GM12874 (cell line): ENCODE measurements around the gene DMRTC2.

ENCODE experiments used
- TF ChIP-seq, protein P1 (sequence below): IDR thresholded peaks from 2 replicates; pipeline ENCODE4 v1.5.1; 2011; ENCODE audit warnings: low read depth, mild to moderate bottlenecking, control low read depth, low read length, moderate library complexity; ENCODE audit not compliant: insufficient read depth

Gene DMRTC2

DNA sequence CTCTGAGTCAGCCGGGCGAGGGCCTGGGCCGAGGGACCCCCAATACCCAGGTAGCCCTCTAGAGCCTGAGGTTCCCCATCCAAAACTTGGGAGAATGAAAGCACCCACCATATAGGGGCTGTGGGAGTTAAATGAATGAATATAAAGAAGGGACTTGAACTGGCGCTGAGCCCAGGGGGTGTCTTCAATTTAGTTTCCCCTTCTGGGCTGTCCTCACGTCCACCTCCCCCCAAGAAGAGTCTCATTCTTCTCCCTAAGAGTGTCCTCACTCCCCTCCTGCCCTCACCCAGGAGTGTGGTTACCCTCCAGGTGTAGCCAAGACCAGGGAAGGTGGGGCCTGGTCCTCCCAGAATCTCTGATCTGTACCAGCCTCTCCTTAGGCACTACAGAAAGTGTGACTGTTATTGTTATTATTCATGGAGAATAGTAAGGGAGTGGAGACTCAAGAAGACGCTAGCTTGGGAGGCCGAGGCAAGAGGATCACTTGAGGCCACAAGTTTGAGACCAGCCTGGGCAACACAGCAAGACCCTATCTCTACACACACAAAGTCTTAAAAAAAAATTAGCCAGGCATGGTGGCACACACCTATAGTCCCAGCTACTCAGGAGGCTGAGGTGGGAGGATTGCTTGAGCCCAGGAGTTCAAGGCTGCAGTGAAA lies 35.0 kb downstream of the DMRTC2 start:
- TF ChIP-seq, protein P1, sequence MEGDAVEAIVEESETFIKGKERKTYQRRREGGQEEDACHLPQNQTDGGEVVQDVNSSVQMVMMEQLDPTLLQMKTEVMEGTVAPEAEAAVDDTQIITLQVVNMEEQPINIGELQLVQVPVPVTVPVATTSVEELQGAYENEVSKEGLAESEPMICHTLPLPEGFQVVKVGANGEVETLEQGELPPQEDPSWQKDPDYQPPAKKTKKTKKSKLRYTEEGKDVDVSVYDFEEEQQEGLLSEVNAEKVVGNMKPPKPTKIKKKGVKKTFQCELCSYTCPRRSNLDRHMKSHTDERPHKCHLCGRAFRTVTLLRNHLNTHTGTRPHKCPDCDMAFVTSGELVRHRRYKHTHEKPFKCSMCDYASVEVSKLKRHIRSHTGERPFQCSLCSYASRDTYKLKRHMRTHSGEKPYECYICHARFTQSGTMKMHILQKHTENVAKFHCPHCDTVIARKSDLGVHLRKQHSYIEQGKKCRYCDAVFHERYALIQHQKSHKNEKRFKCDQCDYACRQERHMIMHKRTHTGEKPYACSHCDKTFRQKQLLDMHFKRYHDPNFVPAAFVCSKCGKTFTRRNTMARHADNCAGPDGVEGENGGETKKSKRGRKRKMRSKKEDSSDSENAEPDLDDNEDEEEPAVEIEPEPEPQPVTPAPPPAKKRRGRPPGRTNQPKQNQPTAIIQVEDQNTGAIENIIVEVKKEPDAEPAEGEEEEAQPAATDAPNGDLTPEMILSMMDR: no peak

DNA sequence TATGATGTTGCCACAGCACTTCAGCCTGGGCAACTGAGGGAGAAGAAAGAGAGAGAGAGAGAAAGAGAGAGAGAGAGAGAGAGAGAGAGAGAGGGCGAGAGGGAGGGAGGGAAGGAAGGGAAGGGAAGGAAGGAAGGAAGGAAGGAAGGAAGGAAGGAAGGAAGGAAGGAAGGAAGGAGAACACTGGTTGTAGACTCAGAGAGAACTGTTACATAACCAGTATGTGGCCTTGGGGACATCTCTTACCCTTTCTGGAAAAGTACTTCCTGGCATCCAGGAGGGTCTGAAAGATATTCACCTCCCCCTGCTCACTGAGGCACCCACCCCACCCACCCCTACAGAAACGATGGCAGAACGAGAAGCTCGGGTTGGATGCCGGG lies 35.5 kb downstream of the DMRTC2 start:
- TF ChIP-seq, protein P1: no peak

DNA sequence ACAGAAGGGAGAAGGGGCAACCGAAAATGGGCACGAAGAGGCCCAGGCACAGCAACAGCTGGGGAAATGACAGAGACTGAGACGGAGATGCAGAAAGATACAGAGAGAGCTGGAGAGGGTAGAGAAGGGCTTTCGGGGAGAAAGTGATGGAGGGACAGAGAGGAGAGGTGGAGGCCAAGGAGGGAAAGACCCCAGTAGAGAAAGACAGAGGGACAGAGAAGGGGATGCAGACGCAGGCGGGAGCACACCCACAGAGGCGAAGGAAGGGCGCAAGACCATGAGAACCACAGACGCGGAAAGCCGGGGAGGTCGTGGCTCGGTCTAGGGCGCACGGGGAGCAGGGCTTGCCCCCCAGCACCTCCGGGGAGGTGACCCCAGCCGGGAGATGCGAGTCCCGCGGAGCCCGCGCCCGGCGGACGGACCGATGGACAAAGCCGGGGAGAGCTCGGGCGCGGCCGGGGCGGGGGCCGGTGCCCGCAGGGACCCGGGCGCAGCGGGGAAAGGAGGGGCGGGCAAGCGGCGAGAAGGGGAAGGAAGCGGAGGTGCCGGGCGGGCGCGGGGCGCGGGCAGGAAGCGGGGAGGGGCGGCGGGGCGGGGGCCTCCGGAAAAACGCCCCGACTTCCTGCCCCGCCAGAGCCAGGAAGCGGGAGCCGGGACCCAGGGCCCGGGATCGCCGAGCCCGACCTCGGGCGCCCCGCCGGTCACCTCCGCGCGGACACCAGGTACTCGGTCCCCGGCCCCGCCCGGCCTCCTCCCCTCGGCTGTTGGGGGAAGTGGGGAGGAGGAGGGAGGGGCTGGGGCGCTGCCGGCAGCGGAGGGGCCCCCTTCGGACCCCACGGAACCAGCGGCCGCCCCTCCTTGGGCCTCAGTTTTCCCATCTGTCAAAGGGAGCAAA lies 38.0 kb downstream of the DMRTC2 start, which contains the start of gene ARHGEF1:
Gene ARHGEF1, plus strand, starts transcription at position 617 of the 895 bp plus-strand sequence. CDS start 4,899 bp downstream, outside the sequence.
- TF ChIP-seq, protein P1: no peak

DNA sequence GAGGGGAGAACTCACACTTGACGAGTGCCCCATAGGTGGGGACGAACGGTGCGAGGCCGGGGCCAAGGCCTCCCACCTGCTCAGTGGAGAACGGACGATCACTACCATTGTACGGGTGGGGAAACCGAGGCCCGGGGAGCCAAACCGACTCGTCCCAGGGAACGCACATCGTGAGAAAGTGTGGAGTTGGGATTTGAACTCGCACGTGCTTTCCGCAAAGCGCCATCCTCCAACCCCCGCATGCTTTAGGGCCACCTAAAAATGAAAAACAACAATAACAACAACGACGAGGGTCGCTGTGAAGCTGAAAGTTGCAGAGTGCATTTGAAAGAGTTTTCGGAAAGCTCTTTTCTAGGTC lies 38.6 kb downstream of the DMRTC2 start:
- TF ChIP-seq, protein P1: no peak

DNA sequence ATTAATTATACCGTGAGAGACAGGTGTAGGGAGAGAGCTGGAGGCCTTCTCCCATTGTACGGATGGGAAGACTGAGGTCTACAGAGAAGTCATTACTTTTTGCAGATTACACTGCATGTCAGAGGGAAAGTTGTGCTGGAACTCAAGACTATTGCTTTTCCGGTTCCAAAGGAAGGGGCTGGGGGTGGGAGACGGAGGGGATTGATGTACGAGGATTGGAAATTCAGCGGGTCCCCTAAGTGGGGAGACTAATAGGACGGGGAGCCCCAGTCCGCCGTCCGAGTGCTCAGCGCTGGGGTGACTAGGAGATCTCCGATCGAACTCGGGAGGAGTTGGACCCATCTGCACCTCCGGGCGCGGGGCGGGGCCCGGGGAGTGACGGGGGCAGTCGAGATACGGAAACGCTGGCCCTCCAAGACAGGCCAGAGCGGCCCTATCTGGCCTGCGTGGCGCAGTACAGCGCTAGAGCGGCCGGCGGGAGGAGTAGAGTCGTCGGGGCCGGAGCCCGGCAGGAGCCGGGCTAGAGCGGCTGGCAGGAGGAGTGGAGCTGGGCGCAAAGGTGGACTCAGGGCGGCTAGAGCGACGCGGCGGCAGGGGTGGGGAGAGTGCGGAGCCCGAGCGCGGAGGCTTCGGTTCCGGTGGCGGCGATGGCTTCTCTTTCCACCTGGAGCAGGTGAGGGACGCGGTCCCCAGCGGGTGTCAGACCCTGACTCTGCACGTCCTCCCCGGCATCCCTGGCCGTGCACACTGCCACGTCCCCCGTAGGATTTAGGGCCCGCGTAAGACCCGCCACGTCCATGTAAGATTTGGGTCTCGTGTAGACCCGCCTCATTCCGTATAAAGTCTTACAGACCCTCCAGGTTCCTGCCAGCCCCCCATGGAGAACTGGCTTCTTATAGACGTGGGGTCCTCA lies 39.2 kb downstream of the DMRTC2 start:
- TF ChIP-seq, protein P1: 0 out of 2 replicates have a peak, but pooled peaks have one; percentile 12

DNA sequence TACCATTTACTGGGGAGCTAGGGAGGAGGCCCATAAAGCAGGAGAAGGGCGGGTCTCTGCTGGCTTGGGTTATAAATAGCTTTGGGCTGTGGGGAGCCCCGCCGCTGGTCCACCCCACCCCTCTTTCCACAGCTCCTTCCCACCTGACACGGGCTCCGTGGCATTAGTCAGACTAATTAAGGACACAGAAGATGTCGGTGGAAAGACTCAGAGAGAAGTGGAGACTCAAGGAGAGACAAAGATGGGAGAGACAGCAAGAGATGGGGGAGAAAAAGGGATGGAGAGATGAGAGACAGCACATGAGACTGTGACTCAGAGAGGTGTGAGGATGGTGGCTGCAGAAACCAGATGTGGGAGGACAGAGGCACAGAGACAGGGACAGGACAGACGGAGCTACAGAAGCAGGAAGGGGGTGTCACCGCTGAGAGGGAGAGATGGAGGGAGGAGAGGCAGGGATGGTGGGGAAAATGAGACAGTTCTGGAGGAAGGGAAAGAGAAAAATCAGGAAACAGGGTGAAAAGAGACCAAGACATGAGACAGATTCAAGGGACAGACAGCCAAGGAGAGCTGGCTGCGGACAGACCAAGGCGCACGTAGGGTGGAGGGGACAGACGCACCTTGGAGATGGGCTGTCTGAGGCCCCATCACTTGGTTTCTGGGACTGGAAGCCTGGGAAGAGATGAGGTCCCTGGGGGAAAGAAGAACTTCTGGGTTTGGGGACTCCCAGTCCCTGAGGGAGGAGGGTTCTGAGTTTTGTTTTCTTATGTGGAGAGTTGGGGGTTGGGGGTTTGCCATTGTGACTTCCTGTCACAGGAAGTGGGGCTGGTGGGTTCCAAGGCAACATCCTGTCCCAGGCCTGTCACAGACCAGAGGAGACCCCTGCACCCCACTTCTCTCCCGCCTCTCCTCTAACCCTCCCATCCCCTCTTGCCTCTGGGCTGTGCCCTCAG lies 42.2 kb downstream of the DMRTC2 start:
- TF ChIP-seq, protein P1: no peak
